ENCODE data around the gene ZER1.

ZER1 gene

GRCh38 chr9:128722380-128723351 lies 49.1 kb downstream of the ZER1 start:
- Histone ChIP-seq H3K4me3 (ENCODE audit: low read length) (no peak overlapping the region), H3K9ac (ENCODE audit: low read length) (no peak overlapping the region), H3K27me3 (replicated peaks; ENCODE audit: control insufficient read depth, insufficient read depth, low read length) (no peaks in the 10 kb centered on the region), H3K4me1 (ENCODE audit: control insufficient read depth, insufficient read depth, low read length) (peaks cover 9% of the 10 kb centered on the region), H3K9me3 (ENCODE audit: control insufficient read depth, low read length) (no peaks in the 10 kb centered on the region), H3K36me3 (ENCODE audit: control insufficient read depth, insufficient read depth, low read length, severe bottlenecking) (no peaks in the 10 kb centered on the region)
- DNase-seq (ENCODE audit: low read depth) = no peak

DNA sequence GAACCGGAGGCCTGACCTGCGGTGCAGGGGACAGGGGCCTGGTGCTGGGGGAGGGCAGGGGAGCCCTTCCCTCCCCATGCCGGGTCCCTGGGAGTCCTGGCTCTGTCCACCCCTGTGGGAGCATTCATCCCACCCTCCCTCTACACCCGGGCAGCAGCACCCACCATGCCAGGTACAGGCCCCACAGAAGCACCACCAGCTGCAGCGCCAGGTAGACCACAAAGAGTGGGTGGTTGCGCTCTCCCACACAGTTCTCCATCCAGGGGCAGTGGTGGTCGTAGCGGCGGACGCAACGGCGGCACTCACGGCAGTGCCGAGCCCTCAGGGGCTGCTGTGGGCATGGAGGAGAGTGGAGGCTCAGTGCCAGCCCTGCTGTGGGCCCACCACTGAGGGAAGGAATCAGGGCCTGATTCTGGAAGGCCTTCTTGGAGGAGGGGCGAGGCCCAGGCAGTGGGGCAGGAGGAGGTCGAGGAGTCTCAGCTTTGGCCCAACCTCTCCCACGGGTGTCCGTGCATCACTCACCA lies 50.2 kb downstream of the ZER1 start:
- Histone ChIP-seq H3K4me3 (ENCODE audit: low read length) (no peak overlapping the region), H3K9ac (ENCODE audit: low read length) (no peak overlapping the region), H3K4me1 (ENCODE audit: control insufficient read depth, insufficient read depth, low read length) (peaks cover 12% of the 10 kb centered on the region), H3K36me3 (ENCODE audit: control insufficient read depth, insufficient read depth, low read length, severe bottlenecking) (no peaks in the 10 kb centered on the region), H3K27me3 (replicated peaks; ENCODE audit: control insufficient read depth, insufficient read depth, low read length) (no peaks in the 10 kb centered on the region), H3K9me3 (ENCODE audit: control insufficient read depth, low read length) (no peaks in the 10 kb centered on the region)
- DNase-seq (ENCODE audit: low read depth) = no peak

- DNase-seq (ENCODE audit: low read depth) = no peak
- no peaks in the 10 kb centered on the region for H3K9me3 ChIP-seq (ENCODE audit: control insufficient read depth, low read length)
- H3K4me3 ChIP-seq (ENCODE audit: low read length) = no peak overlapping the region
- H3K27me3 ChIP-seq (replicated peaks; ENCODE audit: control insufficient read depth, insufficient read depth, low read length) = no peaks in the 10 kb centered on the region
- peaks cover 12% of the 10 kb centered on the region for H3K4me1 ChIP-seq (ENCODE audit: control insufficient read depth, insufficient read depth, low read length)
- no peak overlapping the region for H3K9ac ChIP-seq (ENCODE audit: low read length)
- no peaks in the 10 kb centered on the region for H3K36me3 ChIP-seq (ENCODE audit: control insufficient read depth, insufficient read depth, low read length, severe bottlenecking)
Measured at GRCh38 chr9:128720841-128721486, 50.8 kb downstream of the ZER1 start.

DNA sequence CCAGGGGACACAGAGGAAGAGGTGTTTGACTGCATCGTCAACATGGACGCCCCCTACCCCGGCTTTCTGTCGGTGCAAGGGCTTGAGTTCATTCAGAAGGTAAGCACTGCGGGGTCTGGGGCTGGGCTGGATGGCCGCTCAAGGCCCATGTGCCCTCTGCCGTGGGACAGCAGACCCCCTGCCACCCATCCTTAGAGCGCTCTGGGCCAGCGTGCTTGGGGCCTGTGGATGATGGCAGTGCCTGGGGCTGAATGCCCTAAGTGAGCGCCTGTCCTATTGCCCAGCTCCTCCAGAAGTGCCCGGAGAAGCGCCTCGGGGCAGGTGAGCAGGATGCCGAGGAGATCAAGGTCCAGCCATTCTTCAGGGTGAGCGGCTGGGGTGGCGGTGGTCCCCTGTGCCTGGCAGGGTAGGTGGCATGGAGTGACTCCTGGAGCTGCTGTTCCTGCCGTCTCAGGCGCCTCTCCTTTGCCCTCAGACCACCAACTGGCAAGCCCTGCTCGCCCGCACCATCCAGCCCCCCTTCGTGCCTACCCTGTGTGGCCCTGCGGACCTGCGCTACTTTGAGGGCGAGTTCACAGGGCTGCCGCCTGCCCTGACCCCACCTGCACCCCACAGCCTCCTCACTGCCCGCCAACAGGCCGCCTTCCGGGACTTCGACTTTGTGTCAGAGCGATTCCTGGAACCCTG lies 51.7 kb downstream of the ZER1 start:
- Histone ChIP-seq H3K36me3 (ENCODE audit: control insufficient read depth, insufficient read depth, low read length, severe bottlenecking) (no peaks in the 10 kb centered on the region), H3K9ac (ENCODE audit: low read length) (no peak overlapping the region)

DNA sequence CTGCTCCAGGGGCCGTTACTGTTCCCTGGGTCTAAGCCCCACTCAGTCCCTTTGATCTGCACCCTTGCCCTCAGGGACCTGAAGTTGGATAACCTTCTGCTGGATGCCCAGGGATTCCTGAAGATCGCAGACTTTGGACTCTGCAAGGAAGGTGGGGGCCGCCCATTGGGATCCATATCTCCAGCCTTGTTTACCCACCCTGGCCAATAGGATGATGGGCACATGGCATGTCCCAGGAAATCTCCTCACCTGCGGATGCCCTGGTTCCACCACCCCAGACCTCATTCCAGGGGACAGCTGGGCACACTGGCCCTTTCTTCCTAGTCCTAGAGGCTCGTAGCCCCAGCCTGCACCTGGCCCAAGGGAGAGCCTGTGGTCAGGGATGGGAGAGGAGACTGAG lies 53.3 kb downstream of the ZER1 start:
- peaks cover 4% of the 10 kb centered on the region for H3K4me1 ChIP-seq (ENCODE audit: control insufficient read depth, insufficient read depth, low read length)
- no peak overlapping the region for H3K9ac ChIP-seq (ENCODE audit: low read length)
- H3K4me3 ChIP-seq (ENCODE audit: low read length) = no peak overlapping the region
- H3K9me3 ChIP-seq (ENCODE audit: control insufficient read depth, low read length) = no peaks in the 10 kb centered on the region
- DNase-seq (ENCODE audit: low read depth) = no peak
- H3K27me3 ChIP-seq (replicated peaks; ENCODE audit: control insufficient read depth, insufficient read depth, low read length) = no peaks in the 10 kb centered on the region
- no peaks in the 10 kb centered on the region for H3K36me3 ChIP-seq (ENCODE audit: control insufficient read depth, insufficient read depth, low read length, severe bottlenecking)

More for the DNA sequence above, 51.7 kb downstream of the ZER1 start:
- no peak for DNase-seq (ENCODE audit: low read depth)
- Histone ChIP-seq H3K9me3 (ENCODE audit: control insufficient read depth, low read length) (no peaks in the 10 kb centered on the region), H3K4me1 (ENCODE audit: control insufficient read depth, insufficient read depth, low read length) (peaks cover 12% of the 10 kb centered on the region), H3K27me3 (replicated peaks; ENCODE audit: control insufficient read depth, insufficient read depth, low read length) (no peaks in the 10 kb centered on the region), H3K4me3 (ENCODE audit: low read length) (no peak overlapping the region)

DNA sequence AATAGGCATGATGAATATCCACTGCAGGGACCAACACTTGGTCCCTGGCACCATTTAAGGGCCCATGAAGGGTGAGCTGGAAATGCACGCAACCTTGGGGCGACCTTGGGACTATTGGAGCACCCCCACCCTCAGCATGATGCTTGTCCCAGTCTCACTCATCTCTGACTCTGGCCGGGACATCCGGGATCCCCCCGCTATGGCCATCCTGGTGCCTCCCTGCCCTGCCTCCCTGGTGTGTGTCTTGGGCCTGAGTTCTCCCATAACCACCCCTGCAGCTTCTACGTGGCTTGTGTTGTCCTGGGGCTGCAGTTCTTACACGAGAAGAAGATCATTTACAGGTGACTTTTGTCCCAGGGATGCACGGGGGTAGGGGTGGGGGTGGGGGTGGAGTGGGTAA lies 53.7 kb downstream of the ZER1 start:
- Histone ChIP-seq H3K27me3 (replicated peaks; ENCODE audit: control insufficient read depth, insufficient read depth, low read length) (no peaks in the 10 kb centered on the region), H3K4me1 (ENCODE audit: control insufficient read depth, insufficient read depth, low read length) (peaks cover 4% of the 10 kb centered on the region), H3K9ac (ENCODE audit: low read length) (no peak overlapping the region), H3K9me3 (ENCODE audit: control insufficient read depth, low read length) (no peaks in the 10 kb centered on the region), H3K36me3 (ENCODE audit: control insufficient read depth, insufficient read depth, low read length, severe bottlenecking) (no peaks in the 10 kb centered on the region), H3K4me3 (ENCODE audit: low read length) (no peak overlapping the region)
- DNase-seq (ENCODE audit: low read depth) = no peak

GRCh38 chr9:128716581-128717254 lies 55.0 kb downstream of the ZER1 start:
- peaks cover 4% of the 10 kb centered on the region for H3K4me1 ChIP-seq (ENCODE audit: control insufficient read depth, insufficient read depth, low read length)
- no peak for DNase-seq (ENCODE audit: low read depth)
- H3K4me3 ChIP-seq (ENCODE audit: low read length) = no peak overlapping the region
- no peaks in the 10 kb centered on the region for H3K36me3 ChIP-seq (ENCODE audit: control insufficient read depth, insufficient read depth, low read length, severe bottlenecking)
- H3K9me3 ChIP-seq (ENCODE audit: control insufficient read depth, low read length) = no peaks in the 10 kb centered on the region
- no peaks in the 10 kb centered on the region for H3K27me3 ChIP-seq (replicated peaks; ENCODE audit: control insufficient read depth, insufficient read depth, low read length)
- no peak overlapping the region for H3K9ac ChIP-seq (ENCODE audit: low read length)

DNA sequence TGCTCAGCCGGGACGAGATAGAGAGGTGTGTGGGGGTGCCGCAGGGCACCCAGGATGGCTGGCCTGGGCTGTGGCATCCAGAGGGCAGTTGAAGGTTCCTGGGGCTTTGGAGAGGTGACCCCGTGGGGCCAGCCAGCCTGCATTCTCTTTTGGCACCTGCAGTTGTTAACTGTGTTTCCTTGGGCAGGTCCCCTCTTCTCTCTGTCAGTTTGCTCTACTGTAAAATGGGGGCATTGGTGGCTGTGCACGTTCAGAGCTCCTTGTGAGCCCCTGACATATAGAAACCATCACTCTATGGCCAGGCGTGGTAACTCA lies 56.3 kb downstream of the ZER1 start:
- Histone ChIP-seq H3K27me3 (replicated peaks; ENCODE audit: control insufficient read depth, insufficient read depth, low read length) (no peaks in the 10 kb centered on the region), H3K9me3 (ENCODE audit: control insufficient read depth, low read length) (no peaks in the 10 kb centered on the region), H3K9ac (ENCODE audit: low read length) (no peak overlapping the region), H3K36me3 (ENCODE audit: control insufficient read depth, insufficient read depth, low read length, severe bottlenecking) (no peaks in the 10 kb centered on the region), H3K4me1 (ENCODE audit: control insufficient read depth, insufficient read depth, low read length) (peaks cover 4% of the 10 kb centered on the region), H3K4me3 (ENCODE audit: low read length) (no peak overlapping the region)
- DNase-seq (ENCODE audit: low read depth) = no peak

DNA sequence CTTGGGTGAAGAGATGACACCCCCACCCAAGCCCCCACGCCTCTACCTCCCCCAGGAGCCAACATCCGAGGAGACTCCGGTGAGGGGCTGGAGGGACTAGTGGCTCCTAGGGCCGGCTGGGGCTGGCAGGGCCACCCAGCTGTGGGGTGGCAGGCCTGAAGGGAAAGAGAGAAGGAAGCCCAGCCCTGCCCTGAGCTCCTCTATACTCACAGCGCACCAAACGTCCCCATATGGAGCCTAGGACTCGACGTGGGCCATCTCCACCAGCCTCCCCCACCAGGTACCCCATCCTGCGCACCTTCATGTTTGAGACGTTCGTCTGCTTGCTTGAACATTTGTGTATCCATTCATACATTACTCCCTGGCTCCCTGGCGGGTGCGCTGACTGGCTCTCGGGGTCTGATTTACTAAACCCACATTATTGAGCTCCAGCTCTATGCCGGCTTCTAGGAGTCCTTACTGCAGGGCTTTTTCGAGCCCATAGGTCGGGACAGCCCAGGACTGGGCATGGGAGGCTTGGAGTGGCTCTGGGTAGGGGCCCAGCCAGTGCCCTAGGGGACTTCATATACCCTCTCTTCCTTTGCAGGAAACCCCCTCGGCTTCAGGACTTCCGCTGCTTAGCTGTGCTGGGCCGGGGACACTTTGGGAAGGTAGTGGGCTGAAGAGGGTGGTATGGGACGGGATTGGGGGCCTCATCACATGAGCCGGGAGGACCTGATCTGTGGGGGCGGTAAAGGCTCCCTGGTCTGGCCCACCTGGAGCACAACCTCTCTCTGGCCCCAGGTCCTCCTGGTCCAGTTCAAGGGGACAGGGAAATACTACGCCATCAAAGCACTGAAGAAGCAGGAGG lies 56.9 kb downstream of the ZER1 start:
- no peak for DNase-seq (ENCODE audit: low read depth)
- Histone ChIP-seq H3K4me1 (ENCODE audit: control insufficient read depth, insufficient read depth, low read length) (peaks cover 4% of the 10 kb centered on the region), H3K4me3 (ENCODE audit: low read length) (no peak overlapping the region), H3K36me3 (ENCODE audit: control insufficient read depth, insufficient read depth, low read length, severe bottlenecking) (no peaks in the 10 kb centered on the region), H3K9me3 (ENCODE audit: control insufficient read depth, low read length) (no peaks in the 10 kb centered on the region), H3K9ac (ENCODE audit: low read length) (no peak overlapping the region), H3K27me3 (replicated peaks; ENCODE audit: control insufficient read depth, insufficient read depth, low read length) (no peaks in the 10 kb centered on the region)

- no peak for DNase-seq (ENCODE audit: low read depth)
- Histone ChIP-seq H3K36me3 (ENCODE audit: control insufficient read depth, insufficient read depth, low read length, severe bottlenecking) (no peaks in the 10 kb centered on the region), H3K27me3 (replicated peaks; ENCODE audit: control insufficient read depth, insufficient read depth, low read length) (no peaks in the 10 kb centered on the region), H3K9ac (ENCODE audit: low read length) (no peak overlapping the region), H3K9me3 (ENCODE audit: control insufficient read depth, low read length) (no peaks in the 10 kb centered on the region), H3K4me3 (ENCODE audit: low read length) (no peak overlapping the region), H3K4me1 (ENCODE audit: control insufficient read depth, insufficient read depth, low read length) (peaks cover 4% of the 10 kb centered on the region)
Measured at GRCh38 chr9:128713941-128714573, 57.7 kb downstream of the ZER1 start.

All from adipocyte (in vitro differentiated cells).